HCT116 (cell line): Measurements from ENCODE around the gene AMDHD1.

Experiments used
- ATF3 ChIP-seq: IDR thresholded peaks from 2 replicates; pipeline ENCODE4 v1.6.1; 2012
- CEBPB ChIP-seq: IDR thresholded peaks from 2 replicates; pipeline ENCODE4 v1.6.1; 2012; ENCODE audit warnings: low read depth
- CTCF ChIP-seq, 3 experiments: fragments of 200-600 bp in 1 of 3; sonication (generic) in 1 of 3; IDR thresholded peaks in 2 of 3; conservative IDR thresholded peaks in 1 of 3; 2 replicates each; pipeline ENCODE4 v1.5.1; 2012 to 2017; ENCODE audit warnings: low read depth in 2 of 3, low read length in 2 of 3, antibody characterized with exemption in 1 of 3, borderline replicate concordance in 1 of 3, control low read depth in 1 of 3, mild to moderate bottlenecking in 1 of 3, mixed read lengths in 1 of 3, mixed run types in 1 of 3, moderate library complexity in 1 of 3; ENCODE audit not compliant: insufficient read depth in 1 of 3
- EZH2 ChIP-seq: fragments of 200-600 bp; sonication (generic); IDR thresholded peaks from 2 replicates; pipeline ENCODE4 v1.6.1; 2017; ENCODE audit warnings: antibody characterized with exemption, mixed run types
- EZH2phosphoT487 ChIP-seq: fragments of 200-600 bp; IDR thresholded peaks from 2 replicates; pipeline ENCODE4 v1.6.1; 2018; ENCODE audit warnings: antibody characterized with exemption, borderline replicate concordance
- MAX ChIP-seq: IDR thresholded peaks from 2 replicates; pipeline ENCODE4 v1.6.1; 2012
- POLR2A ChIP-seq: IDR thresholded peaks from 2 replicates; pipeline ENCODE4 v1.7.0; 2011; ENCODE audit warnings: borderline replicate concordance; ENCODE audit not compliant: insufficient read depth, insufficient read length; ENCODE audit errors: extremely low read depth
- POLR2AphosphoS5 ChIP-seq: IDR thresholded peaks from 2 replicates; pipeline ENCODE4 v1.6.1; 2011; ENCODE audit warnings: mild to moderate bottlenecking, low read depth, low read length, moderate library complexity
- REST ChIP-seq: IDR thresholded peaks from 2 replicates; pipeline ENCODE4 v1.6.1; 2012; ENCODE audit warnings: low read depth
- YY1 ChIP-seq: IDR thresholded peaks from 2 replicates; pipeline ENCODE4 v1.6.1; 2011; ENCODE audit warnings: low read length, low read depth, moderate library complexity, mild to moderate bottlenecking; ENCODE audit not compliant: insufficient replicate concordance; ENCODE audit errors: extremely low read depth
- TF ChIP-seq, protein P1 (sequence below): IDR thresholded peaks from 2 replicates; pipeline ENCODE4 v1.6.1; 2011; ENCODE audit warnings: mild to moderate bottlenecking, low read length, moderate library complexity; ENCODE audit not compliant: insufficient replicate concordance; ENCODE audit errors: extremely low read depth

DNA sequence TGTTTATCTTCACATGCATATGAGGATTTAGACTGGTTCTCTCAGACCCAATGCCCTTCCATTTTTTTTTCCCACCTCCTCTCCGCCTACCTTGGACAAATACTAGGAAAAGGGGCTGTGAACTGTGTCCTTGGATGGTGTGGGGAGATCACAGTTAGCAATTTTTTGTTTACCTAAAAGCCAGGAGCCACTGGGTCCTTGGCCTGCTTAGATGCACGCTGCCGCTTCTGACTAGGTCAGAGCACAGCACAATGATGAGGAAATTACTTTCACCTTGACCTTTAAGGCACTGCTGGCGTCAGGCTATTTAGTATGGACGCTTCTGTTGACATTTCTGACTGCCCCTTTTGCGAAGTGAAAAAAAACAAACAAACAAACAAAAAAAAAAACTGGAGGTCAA, 2.6 kb upstream of the AMDHD1 start:
- TF ChIP-seq CTCF (IDR thresholded peaks at IDR 0.05 in 2 of 3, conservative IDR thresholded peaks at IDR 0.05 in 1 of 3; ENCODE audit: borderline replicate concordance in 1 of 3, insufficient read depth in 1 of 3, low read depth in 2 of 3, low read length in 2 of 3): no peak
- no peak for TF ChIP-seq CEBPB
- TF ChIP-seq REST: no peak
- no peak for TF ChIP-seq EZH2phosphoT487
- no peak for TF ChIP-seq ATF3
- no peak for TF ChIP-seq POLR2AphosphoS5
- TF ChIP-seq, protein P1, sequence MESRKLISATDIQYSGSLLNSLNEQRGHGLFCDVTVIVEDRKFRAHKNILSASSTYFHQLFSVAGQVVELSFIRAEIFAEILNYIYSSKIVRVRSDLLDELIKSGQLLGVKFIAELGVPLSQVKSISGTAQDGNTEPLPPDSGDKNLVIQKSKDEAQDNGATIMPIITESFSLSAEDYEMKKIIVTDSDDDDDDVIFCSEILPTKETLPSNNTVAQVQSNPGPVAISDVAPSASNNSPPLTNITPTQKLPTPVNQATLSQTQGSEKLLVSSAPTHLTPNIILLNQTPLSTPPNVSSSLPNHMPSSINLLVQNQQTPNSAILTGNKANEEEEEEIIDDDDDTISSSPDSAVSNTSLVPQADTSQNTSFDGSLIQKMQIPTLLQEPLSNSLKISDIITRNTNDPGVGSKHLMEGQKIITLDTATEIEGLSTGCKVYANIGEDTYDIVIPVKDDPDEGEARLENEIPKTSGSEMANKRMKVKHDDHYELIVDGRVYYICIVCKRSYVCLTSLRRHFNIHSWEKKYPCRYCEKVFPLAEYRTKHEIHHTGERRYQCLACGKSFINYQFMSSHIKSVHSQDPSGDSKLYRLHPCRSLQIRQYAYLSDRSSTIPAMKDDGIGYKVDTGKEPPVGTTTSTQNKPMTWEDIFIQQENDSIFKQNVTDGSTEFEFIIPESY: no peak
- TF ChIP-seq POLR2A: no peak
- TF ChIP-seq MAX: no peak
- no peak for TF ChIP-seq YY1
- TF ChIP-seq EZH2: no peak
